RPMI7951 (cell line): ENCODE results near the gene CWC15. TPM values are rescaled to one million over a fixed set of nuclear protein-coding genes. Genes with fewer than 3 reads are reported as not detected.
"Not testable (repeated sequence)": the region's sequence is repeated elsewhere in the genome, so short reads cannot be mapped to it uniquely, and the experiment has no call there.

Source experiments
- DNase-seq: peaks from one replicate; pipeline ENCODE4 v3.0.0-alpha.2; 2012; ENCODE audit warnings: low read depth
- total RNA-seq: library from RNA; depleted of rRNA; stranded (reverse); fragments of >200 nt; shearing (Covaris generic); gene quantifications from 2 replicates; pipeline ENCODE4 v1.2.3, GENCODE V29; 2014; rRNA removed

Gene CWC15
- total RNA-seq, 1 experiment from 2014 or later: 68.7 TPM

- not testable (repeated sequence) for DNase-seq
Measured at GRCh38 chr11:94913718-94914394, 59.5 kb downstream of the CWC15 start.

DNA sequence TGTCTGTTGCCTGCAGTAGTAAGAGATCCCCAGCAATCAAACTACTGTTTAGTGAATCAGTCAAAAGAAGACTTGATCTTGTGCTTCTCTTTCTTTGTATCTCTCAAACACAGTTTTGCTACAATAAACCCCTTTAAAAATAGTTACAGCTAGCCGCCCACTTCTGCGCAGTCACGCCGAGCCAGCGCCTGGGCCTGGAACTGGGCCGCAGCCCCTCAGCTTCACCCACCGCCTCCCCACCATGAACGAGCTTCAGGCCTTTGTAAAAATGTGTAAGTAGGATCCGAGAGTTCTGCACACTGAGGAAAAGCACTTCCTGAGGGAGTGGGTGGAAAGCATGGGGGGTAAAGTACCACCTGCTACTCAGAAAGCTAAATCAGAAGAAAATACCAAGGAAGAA lies 60.5 kb downstream of the CWC15 start:
- DNase-seq: no peak

Other genes starting within 250 kb of the CWC15 start
- 24.4 and 24.8 TPM in 2 replicates for gene AMOTL1, start 205.2 kb downstream of the CWC15 start, total RNA-seq
- gene KDM4D, start 153 bp upstream of the CWC15 start, total RNA-seq: 2.1 and 3.0 TPM in 2 replicates
- not detected in 2 replicates for gene KDM4E, start 51.7 kb upstream of the CWC15 start, total RNA-seq
- not detected in 2 replicates for gene KDM4F, start 75.9 kb upstream of the CWC15 start, total RNA-seq
- gene SRSF8, start 93.4 kb upstream of the CWC15 start, total RNA-seq: 16.8 and 32.9 TPM in 2 replicates
- 36.6 and 40.4 TPM in 2 replicates for gene ENDOD1, start 116.3 kb upstream of the CWC15 start, total RNA-seq